BE2C (cell line): ENCODE data around the gene SLC25A29.

Source experiments
- DNase-seq: peaks from one replicate; pipeline ENCODE4 v3.0.0-alpha.2; 2020
- H3K27me3 ChIP-seq: fragments of 250-450 bp; sonication (Bioruptor Pico); 2 replicates; pipeline ENCODE4 v1.5.1; 2020; ENCODE audit warnings: mild to moderate bottlenecking
- H3K36me3 ChIP-seq: fragments of 250-450 bp; sonication (Bioruptor Pico); 2 replicates; pipeline ENCODE4 v1.5.1; 2020; ENCODE audit warnings: mild to moderate bottlenecking
- H3K4me1 ChIP-seq: fragments of 250-450 bp; sonication (Bioruptor Pico); 2 replicates; pipeline ENCODE4 v1.5.1; 2020
- H3K4me3 ChIP-seq: 2 replicates; pipeline ENCODE4 v1.5.1; 2011; ENCODE audit warnings: low read depth, low read length
- H3K9me3 ChIP-seq: fragments of 250-450 bp; sonication (Bioruptor Pico); 2 replicates; pipeline ENCODE4 v1.5.1; 2020
- CTCF ChIP-seq: IDR thresholded peaks from 2 replicates; pipeline ENCODE4 v1.5.1; 2012; ENCODE audit warnings: mild to moderate bottlenecking, low read depth, low read length

SLC25A29 gene

DNA sequence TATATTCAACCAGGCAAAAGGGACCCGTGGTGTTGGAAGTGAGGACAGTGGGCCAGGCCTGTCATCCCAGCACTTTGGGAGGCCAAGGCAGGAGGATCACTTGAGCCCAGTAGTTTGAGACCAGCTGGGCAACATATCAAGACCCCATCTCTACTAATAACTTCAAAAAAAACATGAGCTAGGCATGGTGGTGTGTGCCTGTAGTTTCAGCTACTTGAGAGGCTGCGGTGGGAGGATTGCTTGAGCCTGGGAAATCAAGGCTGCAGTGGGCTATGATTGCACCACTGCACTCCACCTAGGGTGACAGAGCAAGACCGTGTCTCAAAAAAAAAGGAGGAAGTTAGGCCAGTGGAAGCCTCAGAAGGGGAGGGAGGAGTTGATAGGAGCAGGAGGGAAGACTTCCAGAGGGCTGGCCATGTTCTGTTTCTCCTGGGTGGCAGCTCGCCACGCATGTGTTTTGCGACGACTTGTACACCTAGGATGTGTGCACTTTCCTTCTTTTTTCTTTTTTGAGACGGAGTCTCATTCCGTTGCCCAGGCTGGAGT lies 10.1 kb downstream of the SLC25A29 start:
- H3K27me3 ChIP-seq: no peaks in the 10 kb centered on the region
- H3K9me3 ChIP-seq: no peaks in the 10 kb centered on the region
- no peak for DNase-seq
- no peak overlapping the region for H3K4me3 ChIP-seq
- H3K4me1 ChIP-seq: no peaks in the 10 kb centered on the region
- TF ChIP-seq CTCF: no peak
- no peaks in the 10 kb centered on the region for H3K36me3 ChIP-seq

DNA sequence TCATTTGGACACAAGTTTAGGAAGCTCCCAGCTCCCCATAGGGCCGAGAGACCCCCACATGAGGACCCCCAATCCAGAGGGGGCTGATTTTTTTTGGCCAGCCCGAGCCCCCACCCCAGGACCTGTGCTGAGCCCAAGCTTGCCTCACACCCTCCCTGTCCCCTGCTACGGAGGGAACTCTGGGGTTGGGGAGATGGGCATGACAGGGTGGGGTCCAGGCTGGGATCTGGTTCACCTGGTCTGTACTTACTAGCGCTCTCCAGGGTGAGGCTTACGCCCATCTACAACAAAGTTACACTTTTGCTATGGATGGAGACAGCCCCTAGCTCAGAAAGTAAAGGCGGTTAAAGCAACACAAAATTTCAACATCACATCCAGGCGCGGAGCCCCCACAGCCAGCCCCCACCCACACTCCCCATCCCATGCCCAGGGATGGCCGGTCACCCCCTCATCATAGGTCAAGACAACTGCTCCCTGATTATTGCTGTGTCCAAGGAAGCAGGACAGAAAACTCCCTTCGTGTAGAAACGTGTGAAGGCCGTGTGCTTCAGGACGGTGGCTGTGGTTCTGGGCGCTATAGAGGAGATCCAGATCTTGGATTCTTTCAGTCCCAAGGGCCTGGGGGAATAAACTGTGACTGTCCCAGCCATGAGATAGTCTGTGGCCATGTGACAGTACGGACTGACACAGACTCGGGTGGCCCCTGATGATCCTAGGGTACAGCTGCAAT lies 10.7 kb downstream of the SLC25A29 start:
- Histone ChIP-seq H3K4me3 (no peak overlapping the region), H3K4me1 (no peaks in the 10 kb centered on the region), H3K9me3 (no peaks in the 10 kb centered on the region), H3K27me3 (no peaks in the 10 kb centered on the region), H3K36me3 (no peaks in the 10 kb centered on the region)
- DNase-seq: no peak
- TF ChIP-seq CTCF: no peak

- Histone ChIP-seq H3K27me3 (no peaks in the 10 kb centered on the region), H3K4me3 (no peak overlapping the region), H3K9me3 (no peaks in the 10 kb centered on the region), H3K4me1 (no peaks in the 10 kb centered on the region), H3K36me3 (no peaks in the 10 kb centered on the region)
- no peak for TF ChIP-seq CTCF
- DNase-seq: no peak
Observed at GRCh38 chr14:100294963-100295330, 11.3 kb downstream of the SLC25A29 start.

DNA sequence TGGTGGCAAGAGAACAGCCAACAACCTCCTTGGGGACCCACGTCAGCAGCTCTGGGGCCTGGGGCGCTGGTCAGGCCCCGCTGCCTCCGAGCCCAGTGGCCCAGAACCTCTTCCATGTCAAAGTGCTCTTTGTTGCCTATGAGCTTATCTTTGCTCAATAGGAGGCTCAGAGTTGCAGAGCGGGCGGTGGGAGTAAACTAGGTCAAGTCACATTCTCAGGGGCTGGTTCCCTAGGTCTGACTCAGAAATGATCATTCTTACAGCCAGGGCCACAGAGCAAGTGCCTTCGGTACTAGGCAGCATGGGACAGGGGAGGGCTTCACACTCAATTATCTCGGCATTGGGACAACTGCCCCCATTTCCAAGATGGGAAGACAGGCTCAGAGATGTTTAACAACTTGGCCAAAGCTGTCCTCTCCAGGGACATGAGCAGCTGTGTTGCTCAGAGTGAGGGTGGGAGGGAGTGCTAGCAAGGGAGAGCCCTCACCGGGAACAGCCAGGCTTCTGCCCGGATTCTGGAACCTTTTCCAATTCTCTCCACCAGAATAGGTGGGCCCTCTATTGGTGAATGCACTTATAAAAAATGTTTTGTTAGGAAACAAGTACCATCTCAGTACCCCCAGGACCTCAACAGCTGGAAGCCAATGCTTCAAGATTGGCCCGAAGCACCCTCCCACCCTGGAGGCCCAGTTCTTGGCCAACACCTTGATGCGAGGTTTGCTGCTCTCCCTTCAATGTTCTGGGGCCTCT lies 11.9 kb downstream of the SLC25A29 start:
- peak; percentile 42 for DNase-seq

DNA sequence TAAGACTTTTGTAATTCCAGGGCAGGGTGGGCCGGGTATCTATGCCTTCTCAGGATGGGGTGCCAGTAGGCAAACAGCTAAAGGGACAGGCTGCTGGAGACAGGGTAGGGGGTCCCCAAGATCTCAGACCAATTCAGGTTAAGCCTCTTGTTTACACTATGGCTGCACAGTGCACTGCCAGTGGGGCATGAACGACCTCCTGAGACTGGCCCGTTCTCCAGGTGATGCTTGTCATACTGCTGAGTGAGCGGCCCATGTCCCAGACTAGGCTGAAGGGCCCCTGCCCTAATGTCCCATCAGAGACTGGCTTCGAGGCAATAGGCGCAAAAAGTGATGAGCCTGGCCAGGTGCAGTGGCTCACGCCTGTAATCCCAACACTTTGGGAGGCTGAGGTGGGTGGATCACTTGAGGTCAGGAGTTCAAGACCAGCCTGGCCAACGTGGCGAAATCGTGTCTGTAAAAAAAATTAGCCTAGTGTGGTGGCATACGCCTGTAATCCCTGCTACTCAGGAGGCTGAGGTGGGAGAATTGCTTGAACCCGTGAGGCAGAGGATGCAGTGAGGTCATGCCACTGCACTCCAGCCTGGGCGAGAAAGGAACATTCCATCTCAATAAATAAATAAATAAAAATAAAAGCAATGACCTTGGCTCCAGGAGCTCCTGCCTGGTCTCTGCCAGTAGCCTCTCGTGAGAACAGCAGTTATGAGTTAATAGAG lies 12.6 kb downstream of the SLC25A29 start:
- Histone ChIP-seq H3K36me3 (no peaks in the 10 kb centered on the region), H3K4me3 (no peak overlapping the region), H3K9me3 (no peaks in the 10 kb centered on the region), H3K27me3 (no peaks in the 10 kb centered on the region), H3K4me1 (peaks cover 6% of the 10 kb centered on the region; the same call in 1 of the 2 replicates)
- DNase-seq: no peak
- TF ChIP-seq CTCF: no peak

More for the DNA sequence above, 11.9 kb downstream of the SLC25A29 start:
- TF ChIP-seq CTCF: no peak
- H3K4me3 ChIP-seq: no peak overlapping the region
- no peaks in the 10 kb centered on the region for H3K4me1 ChIP-seq
- no peaks in the 10 kb centered on the region for H3K9me3 ChIP-seq
- H3K36me3 ChIP-seq: no peaks in the 10 kb centered on the region
- no peaks in the 10 kb centered on the region for H3K27me3 ChIP-seq
